Thoracic aorta endothelial cell (primary cell): ENCODE results near the gene CDH7. TPM values are rescaled to one million over a fixed set of nuclear protein-coding genes. Genes with fewer than 3 reads are reported as not detected.

Experiments
- total RNA-seq: library from RNA; depleted of rRNA; stranded (reverse); fragments of >200 nt; gene quantifications from 2 replicates; pipeline ENCODE4 v1.2.3, GENCODE V29; 2012

CDH7 gene, protein sequence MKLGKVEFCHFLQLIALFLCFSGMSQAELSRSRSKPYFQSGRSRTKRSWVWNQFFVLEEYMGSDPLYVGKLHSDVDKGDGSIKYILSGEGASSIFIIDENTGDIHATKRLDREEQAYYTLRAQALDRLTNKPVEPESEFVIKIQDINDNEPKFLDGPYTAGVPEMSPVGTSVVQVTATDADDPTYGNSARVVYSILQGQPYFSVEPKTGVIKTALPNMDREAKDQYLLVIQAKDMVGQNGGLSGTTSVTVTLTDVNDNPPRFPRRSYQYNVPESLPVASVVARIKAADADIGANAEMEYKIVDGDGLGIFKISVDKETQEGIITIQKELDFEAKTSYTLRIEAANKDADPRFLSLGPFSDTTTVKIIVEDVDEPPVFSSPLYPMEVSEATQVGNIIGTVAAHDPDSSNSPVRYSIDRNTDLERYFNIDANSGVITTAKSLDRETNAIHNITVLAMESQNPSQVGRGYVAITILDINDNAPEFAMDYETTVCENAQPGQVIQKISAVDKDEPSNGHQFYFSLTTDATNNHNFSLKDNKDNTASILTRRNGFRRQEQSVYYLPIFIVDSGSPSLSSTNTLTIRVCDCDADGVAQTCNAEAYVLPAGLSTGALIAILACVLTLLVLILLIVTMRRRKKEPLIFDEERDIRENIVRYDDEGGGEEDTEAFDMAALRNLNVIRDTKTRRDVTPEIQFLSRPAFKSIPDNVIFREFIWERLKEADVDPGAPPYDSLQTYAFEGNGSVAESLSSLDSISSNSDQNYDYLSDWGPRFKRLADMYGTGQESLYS
- total RNA-seq: not detected in 2 replicates

DNA sequence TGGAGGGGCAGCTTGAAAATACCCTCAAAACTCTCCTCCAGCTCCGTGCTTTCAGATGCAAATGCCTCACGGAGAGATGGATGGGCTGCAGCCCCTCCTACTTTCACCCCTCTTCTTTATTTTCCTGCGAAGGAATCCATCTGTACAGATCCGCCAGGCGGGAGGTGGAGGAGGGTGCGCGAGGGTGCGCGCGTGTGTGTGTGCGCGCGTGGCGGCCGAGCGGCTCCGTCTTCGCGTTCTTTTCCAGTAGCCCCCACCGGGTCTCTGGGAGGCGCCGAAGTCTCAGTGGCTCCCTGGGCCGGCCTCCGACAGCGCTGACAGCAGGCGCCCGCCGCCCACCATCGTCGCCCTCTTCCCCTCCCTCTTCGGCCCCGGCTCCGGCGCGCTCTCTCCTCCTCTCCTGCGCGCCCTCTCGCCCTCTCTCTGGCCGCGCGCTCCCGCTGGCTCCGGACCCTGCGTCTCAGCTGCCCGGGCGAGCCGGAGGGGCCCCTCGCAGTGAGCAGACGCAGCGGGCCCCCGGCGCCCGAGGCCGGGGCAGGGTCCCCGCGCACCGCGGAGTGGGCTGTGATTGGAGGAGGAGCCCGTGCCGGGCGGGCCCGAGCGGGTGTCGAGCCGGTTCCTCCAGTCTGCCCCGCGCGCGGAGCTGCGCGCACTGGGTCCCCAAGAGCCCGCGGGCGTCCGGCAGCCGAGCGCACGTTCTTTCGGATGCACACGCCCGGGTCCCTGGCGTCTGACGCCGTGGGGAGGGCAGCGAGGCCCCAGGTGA is at the start of gene CDH7:
TSS of gene CDH7 (plus strand) at position 624 of the 766 bp plus-strand sequence. CDS start 11,831 bp downstream, outside the sequence.

